Smooth muscle cell (in vitro differentiated cells): ENCODE measurements around the gene KIAA1549. TPM values are rescaled to one million over a fixed set of nuclear protein-coding genes. Genes with fewer than 3 reads are reported as not detected.

Source experiments
- DNase-seq: peaks from one replicate; lab custom pipeline; 2025; ENCODE audit not compliant: unreplicated experiment; lab: John Stamatoyannopoulos, UW
- H2AFZ ChIP-seq: fragments of 200-600 bp; sonication (generic); 2 replicates; pipeline ENCODE4 v1.6.0; 2016; ENCODE audit warnings: antibody characterized with exemption, low read depth, mild to moderate bottlenecking
- H3F3A ChIP-seq: fragments of 200-600 bp; sonication (generic); 2 replicates; pipeline ENCODE4 v1.6.0; 2017; ENCODE audit warnings: antibody characterized with exemption, low read depth
- H3K27ac ChIP-seq: fragments of 200-600 bp; sonication (generic); 2 replicates; pipeline ENCODE4 v1.5.1; 2016; ENCODE audit warnings: low read depth, mild to moderate bottlenecking
- H3K27me3 ChIP-seq: fragments of 200-600 bp; sonication (generic); 2 replicates; pipeline ENCODE4 v1.6.1; 2016; ENCODE audit warnings: low read depth, mild to moderate bottlenecking
- H3K36me3 ChIP-seq: fragments of 200-600 bp; sonication (generic); 2 replicates; pipeline ENCODE4 v1.5.1; 2016; ENCODE audit warnings: low read depth
- H3K4me1 ChIP-seq: fragments of 200-600 bp; sonication (generic); 2 replicates; pipeline ENCODE4 v1.5.1; 2016; ENCODE audit warnings: low read depth
- H3K4me2 ChIP-seq: fragments of 200-600 bp; sonication (generic); 2 replicates; pipeline ENCODE4 v1.6.0; 2016; ENCODE audit warnings: mild to moderate bottlenecking
- H3K4me3 ChIP-seq: fragments of 200-600 bp; sonication (generic); 2 replicates; pipeline ENCODE4 v1.5.1; 2016; ENCODE audit warnings: mild to moderate bottlenecking
- H3K79me2 ChIP-seq: fragments of 200-600 bp; sonication (generic); 2 replicates; pipeline ENCODE4 v1.6.0; 2016; ENCODE audit warnings: low read depth, mild to moderate bottlenecking
- H3K9ac ChIP-seq: fragments of 200-600 bp; sonication (generic); 2 replicates; pipeline ENCODE4 v1.6.0; 2016; ENCODE audit warnings: low read depth
- H3K9me3 ChIP-seq: fragments of 200-600 bp; sonication (generic); replicated peaks from 2 replicates; pipeline ENCODE4 v1.5.1; 2016; ENCODE audit warnings: low read depth
- H4K20me1 ChIP-seq: fragments of 200-600 bp; sonication (generic); 2 replicates; pipeline ENCODE4 v1.6.0; 2016; ENCODE audit warnings: low read depth
- CTCF ChIP-seq: fragments of 200-600 bp; sonication (generic); IDR thresholded peaks from 2 replicates; pipeline ENCODE4 v1.5.1; 2017; ENCODE audit warnings: borderline replicate concordance, mild to moderate bottlenecking, antibody characterized with exemption; ENCODE audit not compliant: insufficient read depth, poor library complexity, severe bottlenecking
- WGBS: methylation state at CpG from one replicate; pipeline ENCODE4 v1.1.7; 2016; ENCODE audit warnings: low lambda C conversion rate; 5-methylcytosine and 5-hydroxymethylcytosine counted together
- polyA plus RNA-seq: library from polyadenylated mRNA; unstranded; fragments of >200 nt; fragmentation: Nextera tagmentation; extraction: Ambion mirVana; gene quantifications from 2 replicates; pipeline ENCODE4 v1.2.1, GENCODE V29; 2016
- total RNA-seq: library from RNA; depleted of rRNA; stranded (reverse); fragments of >200 nt; gene quantifications from 2 replicates; pipeline ENCODE4 v1.2.3, GENCODE V29; 2014

The KIAA1549 gene
- total and polyA plus RNA-seq, 2 experiments from 2014 or later = 4.1 to 7.1 TPM

DNA sequence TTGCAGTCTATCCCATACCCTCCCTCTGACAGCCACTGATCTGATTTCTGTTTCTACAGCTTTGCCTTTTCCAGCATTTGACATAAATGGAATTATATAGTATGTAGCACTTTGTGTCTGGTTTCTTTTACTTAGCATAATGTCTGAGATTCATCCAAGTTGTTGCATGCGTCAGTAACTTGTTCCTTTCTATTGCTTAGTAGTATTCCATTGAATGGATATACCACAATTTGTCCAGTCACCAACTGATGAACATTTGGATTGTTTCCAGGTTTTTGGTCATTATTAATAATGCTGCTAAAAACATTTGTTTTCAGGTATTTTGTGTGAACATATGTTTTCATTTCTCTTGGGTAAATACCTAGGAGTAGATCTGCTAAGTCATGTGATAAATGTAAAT is 6.5 kb upstream of the KIAA1549 start:
- H3K27ac ChIP-seq = no peak overlapping the region
- no peak overlapping the region for H2AFZ ChIP-seq
- H3K9ac ChIP-seq = no peak overlapping the region
- H3K4me1 ChIP-seq = no peaks in the 10 kb centered on the region
- 97% methylated on average over 1 of the region's 1 CpG for WGBS
- no peak for DNase-seq
- no peak for TF ChIP-seq CTCF
- no peaks in the 10 kb centered on the region for H3K36me3 ChIP-seq
- no peaks in the 10 kb centered on the region for H3K27me3 ChIP-seq
- H3K4me3 ChIP-seq = no peak overlapping the region
- H3K9me3 ChIP-seq = no peaks in the 10 kb centered on the region
- no peaks in the 10 kb centered on the region for H3K79me2 ChIP-seq
- no peak overlapping the region for H3K4me2 ChIP-seq
- H4K20me1 ChIP-seq = no peaks in the 10 kb centered on the region
- peaks cover 7% of the 10 kb centered on the region for H3F3A ChIP-seq

DNA sequence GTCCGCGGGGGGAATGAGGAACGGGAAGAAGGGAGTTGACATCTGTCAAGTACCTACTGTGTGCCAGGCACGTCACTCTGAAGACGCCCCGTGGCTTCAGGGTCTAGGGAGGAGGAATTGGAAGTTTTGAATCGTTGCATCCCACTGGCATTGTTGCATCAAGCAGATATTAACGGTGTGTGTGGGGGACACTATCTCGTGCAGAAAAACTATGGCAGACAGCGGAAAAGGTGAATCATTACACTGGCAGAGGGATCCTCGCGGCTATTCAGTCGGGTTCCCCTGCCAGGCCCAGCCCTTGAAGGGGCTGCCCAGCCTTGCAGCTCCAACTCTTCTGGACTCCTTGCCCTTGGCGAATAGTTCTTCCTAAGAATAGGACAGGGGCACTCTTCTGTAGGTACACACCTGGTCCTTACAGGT is 1.0 kb upstream of the KIAA1549 start:
- Histone ChIP-seq H3K27ac (no peak overlapping the region), H3K79me2 (peaks cover 21% of the 10 kb centered on the region), H3K27me3 (no peaks in the 10 kb centered on the region), H3K4me1 (peaks cover 5% of the 10 kb centered on the region), H3F3A (peaks cover 7% of the 10 kb centered on the region), H3K9me3 (no peaks in the 10 kb centered on the region), H4K20me1 (peaks cover 10% of the 10 kb centered on the region), H3K9ac (no peak overlapping the region), H3K36me3 (no peaks in the 10 kb centered on the region), H3K4me3 (peak overlapping the region; percentile 65), H2AFZ (peak overlapping the region; percentile 84), H3K4me2 (peak overlapping the region; percentile 92)
- 39% methylated on average over 14 of the region's 14 CpGs for WGBS
- DNase-seq = no peak
- no peak for TF ChIP-seq CTCF

DNA sequence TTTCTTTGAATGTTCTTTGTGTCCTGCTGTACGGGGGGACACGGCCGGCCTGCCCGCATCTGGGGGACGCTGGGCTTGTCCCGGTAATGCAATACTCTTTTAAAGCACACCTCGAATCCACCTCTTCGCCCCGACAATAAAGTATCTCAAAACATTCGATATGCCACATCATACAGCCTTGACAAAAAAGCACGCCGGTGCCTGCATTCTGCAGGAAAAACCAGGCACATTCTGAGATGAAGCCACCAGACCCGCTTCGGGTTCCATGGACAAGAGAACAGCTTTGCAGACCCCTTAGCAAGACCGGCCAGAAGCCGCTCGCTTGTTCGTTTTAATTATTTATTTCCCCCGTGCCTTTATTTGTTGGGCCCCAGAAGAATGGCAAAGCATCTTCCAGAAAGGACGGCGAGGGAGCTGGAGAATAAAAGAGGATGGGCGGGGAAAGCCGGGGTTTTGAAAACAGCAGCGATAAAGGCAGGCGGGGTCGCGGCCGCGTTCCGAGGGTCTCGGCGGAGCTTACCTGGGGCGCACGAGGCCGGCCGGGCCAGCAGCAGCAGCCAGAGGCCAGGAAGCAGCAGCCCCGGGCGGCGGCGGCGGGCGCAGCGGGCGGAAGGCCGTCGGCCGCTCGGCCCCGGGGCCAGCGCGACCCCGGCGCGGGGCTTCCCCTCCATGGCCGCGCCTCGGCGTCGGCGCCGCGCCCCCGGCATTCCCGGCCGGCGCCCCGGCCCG is 462 bp downstream of the KIAA1549 start:
- Histone ChIP-seq H3K9ac (peak overlapping the region; percentile 56), H3K9me3 (no peaks in the 10 kb centered on the region), H4K20me1 (peaks cover 22% of the 10 kb centered on the region), H3F3A (peaks cover 2% of the 10 kb centered on the region), H3K27ac (no peak overlapping the region), H3K27me3 (no peaks in the 10 kb centered on the region), H3K4me3 (peak overlapping the region; percentile 78), H3K36me3 (no peaks in the 10 kb centered on the region), H2AFZ (peak overlapping the region; percentile 89), H3K4me2 (peak overlapping the region; percentile 92), H3K79me2 (peaks cover 34% of the 10 kb centered on the region), H3K4me1 (peaks cover 6% of the 10 kb centered on the region)
- no peak for DNase-seq
- TF ChIP-seq CTCF = no peak
- 1% methylated on average over 38 of the region's 68 CpGs for WGBS
